LNCAP (cell line): ENCODE data around the gene ZNF646.

Experiments
- CTCF ChIP-seq: fragments of 450-650 bp; IDR thresholded peaks from 2 replicates; pipeline ENCODE4 v1.5.1; 2017; ENCODE audit warnings: mild to moderate bottlenecking

The ZNF646 gene

GRCh38 chr16:31038993-31039392 lies 35.2 kb upstream of the ZNF646 start:
- no peak for TF ChIP-seq CTCF

GRCh38 chr16:31042866-31043265 lies 31.4 kb upstream of the ZNF646 start:
- TF ChIP-seq CTCF = no peak

- TF ChIP-seq CTCF = no peak
These were observed 30.9 kb upstream of the ZNF646 start for GRCh38 chr16:31043352-31043751.

GRCh38 chr16:31043898-31044481 lies 30.2 kb upstream of the ZNF646 start:
- TF ChIP-seq CTCF = no peak

- TF ChIP-seq CTCF = no peak
These were observed 23.8 kb upstream of the ZNF646 start for GRCh38 chr16:31050280-31051030.

GRCh38 chr16:31052114-31052513 lies 22.1 kb upstream of the ZNF646 start:
- TF ChIP-seq CTCF = no peak

- no peak for TF ChIP-seq CTCF
These were observed 18.6 kb upstream of the ZNF646 start for GRCh38 chr16:31055613-31056012.
